Neural cell (in vitro differentiated cells): ENCODE data around the gene SLC49A4. TPM values are rescaled to one million over a fixed set of nuclear protein-coding genes. Genes with fewer than 3 reads are reported as not detected.

Experiments used
- H2AFZ ChIP-seq: fragments of 200-600, 300-800 bp; sonication (generic), shearing (Covaris generic); 2 replicates; pipeline ENCODE4 v1.6.0; 2014; ENCODE audit warnings: low read depth, mild to moderate bottlenecking, antibody characterized with exemption, low read length, moderate library complexity
- H3F3A ChIP-seq: fragments of 200-600 bp; shearing (Covaris generic); 2 replicates; pipeline ENCODE4 v1.6.1; 2016; ENCODE audit warnings: mild to moderate bottlenecking, moderate library complexity, mixed read lengths, antibody characterized with exemption, low read length; ENCODE audit not compliant: insufficient read depth, poor library complexity, severe bottlenecking
- H3K27ac ChIP-seq: fragments of 200-600, 300-800 bp; sonication (generic), shearing (Covaris generic); 2 replicates; pipeline ENCODE4 v1.5.1; 2014; ENCODE audit warnings: mild to moderate bottlenecking, low read length, moderate library complexity
- H3K27me3 ChIP-seq: fragments of 300-800, 200-600 bp; sonication (generic), shearing (Covaris generic); 2 replicates; pipeline ENCODE4 v1.6.0; 2014; ENCODE audit warnings: mild to moderate bottlenecking, low read depth, low read length, moderate library complexity; ENCODE audit not compliant: insufficient read depth
- H3K36me3 ChIP-seq: fragments of 300-800, 200-600 bp; sonication (generic), shearing (Covaris generic); 2 replicates; pipeline ENCODE4 v1.5.1; 2014; ENCODE audit warnings: mild to moderate bottlenecking, antibody characterized with exemption, low read length, moderate library complexity; ENCODE audit not compliant: insufficient read depth
- H3K4me2 ChIP-seq: fragments of 300-800, 200-600 bp; sonication (generic), shearing (Covaris generic); 2 replicates; pipeline ENCODE4 v1.6.0; 2014; ENCODE audit warnings: mild to moderate bottlenecking, low read length
- H3K4me3 ChIP-seq: fragments of 300-800, 200-600 bp; sonication (generic), shearing (Covaris generic); 2 replicates; pipeline ENCODE4 v1.5.1; 2014; ENCODE audit warnings: mild to moderate bottlenecking, low read length, moderate library complexity
- H3K79me2 ChIP-seq: fragments of 200-600 bp; shearing (Covaris generic); replicated peaks from 2 replicates; pipeline ENCODE4 v1.6.0; 2014; ENCODE audit warnings: mild to moderate bottlenecking, low read length, moderate library complexity; ENCODE audit not compliant: insufficient read depth
- H3K9ac ChIP-seq: fragments of 300-800, 200-600 bp; sonication (generic), shearing (Covaris generic); 2 replicates; pipeline ENCODE4 v1.6.1; 2016; ENCODE audit warnings: mild to moderate bottlenecking, low read length, mixed read lengths
- H3K9me2 ChIP-seq: fragments of 200-600 bp; shearing (Covaris generic); 2 replicates; pipeline ENCODE4 v1.6.1; 2016; ENCODE audit warnings: mild to moderate bottlenecking, low read length, mixed read lengths; ENCODE audit not compliant: insufficient read depth
- H3K9me3 ChIP-seq: fragments of 200-600, 300-800 bp; sonication (generic), shearing (Covaris generic); 2 replicates; pipeline ENCODE4 v1.6.1; 2016; ENCODE audit warnings: mild to moderate bottlenecking, mixed run types, low read length, moderate library complexity, mixed read lengths
- H4K20me1 ChIP-seq: fragments of 200-600 bp; shearing (Covaris generic); 2 replicates; pipeline ENCODE4 v1.6.1; 2016; ENCODE audit warnings: mild to moderate bottlenecking, mixed run types; ENCODE audit not compliant: insufficient read depth
- EZH2 ChIP-seq: fragments of 200-600, 300-800 bp; shearing (Covaris generic), sonication (generic); IDR thresholded peaks from 2 replicates; pipeline ENCODE4 v1.6.1; 2014; ENCODE audit warnings: antibody characterized with exemption, low read length, borderline replicate concordance, mild to moderate bottlenecking; ENCODE audit not compliant: insufficient read depth, poor library complexity, severe bottlenecking
- MXI1 ChIP-seq: fragments of 450-650 bp; conservative IDR thresholded peaks from 2 replicates; pipeline ENCODE4 v1.6.1; 2014; ENCODE audit warnings: antibody characterized with exemption, mild to moderate bottlenecking; ENCODE audit not compliant: poor library complexity, severe bottlenecking
- POLR2AphosphoS5 ChIP-seq: IDR thresholded peaks from 2 replicates; pipeline ENCODE4 v1.6.1; 2012
- RAD21 ChIP-seq: fragments of 450-650 bp; conservative IDR thresholded peaks from 2 replicates; pipeline ENCODE4 v1.6.1; 2014; ENCODE audit warnings: antibody characterized with exemption, mild to moderate bottlenecking, moderate library complexity
- SMC3 ChIP-seq: fragments of 450-650 bp; conservative IDR thresholded peaks from 2 replicates; pipeline ENCODE4 v1.6.1; 2014; ENCODE audit warnings: antibody characterized with exemption, mild to moderate bottlenecking, moderate library complexity; ENCODE audit not compliant: poor library complexity
- TAF1 ChIP-seq: IDR thresholded peaks from 2 replicates; pipeline ENCODE4 v1.6.1; 2012; ENCODE audit warnings: low read depth
- polyA plus RNA-seq: library from polyadenylated mRNA; depleted of rRNA; stranded (reverse); fragments of >200 nt; gene quantifications from 2 replicates; pipeline ENCODE4 v1.2.3, GENCODE V29; 2014
- TF ChIP-seq, protein P1 (sequence below): fragments of 450-650 bp; IDR thresholded peaks from 2 replicates; pipeline ENCODE4 v1.5.1; 2014; ENCODE audit warnings: antibody characterized with exemption, mild to moderate bottlenecking, moderate library complexity; ENCODE audit not compliant: poor library complexity, severe bottlenecking
- TF ChIP-seq, protein P2 (sequence below): IDR thresholded peaks from 2 replicates; pipeline ENCODE4 v1.6.1; 2012; ENCODE audit warnings: borderline replicate concordance

Gene SLC49A4
- polyA plus RNA-seq, 1 donor from 2014 or later: 16.2 TPM

DNA sequence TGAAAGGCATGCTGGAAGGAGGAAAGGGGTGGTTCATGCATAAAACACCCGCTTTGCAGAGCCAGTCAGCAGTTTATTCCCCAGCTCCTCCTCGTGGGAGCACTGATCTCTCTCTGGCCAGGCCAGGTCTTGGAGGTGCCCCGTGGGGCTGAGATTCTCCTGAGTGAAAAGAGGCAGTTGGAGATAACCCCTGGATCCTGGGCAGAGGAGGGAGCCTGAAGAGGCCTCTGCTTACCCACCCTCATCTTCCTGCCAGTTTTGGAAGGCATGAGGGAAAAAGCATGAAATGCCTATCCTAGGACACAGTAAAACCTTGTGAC lies 124.4 kb downstream of the SLC49A4 start:
- no peaks in the 10 kb centered on the region for H3K79me2 ChIP-seq
- no peak overlapping the region for H3K4me3 ChIP-seq
- H3K27me3 ChIP-seq: no peaks in the 10 kb centered on the region
- H3K36me3 ChIP-seq: no peaks in the 10 kb centered on the region
- no peaks in the 10 kb centered on the region for H3K9me3 ChIP-seq
- H3K9me2 ChIP-seq: no peaks in the 10 kb centered on the region
- TF ChIP-seq EZH2: no peak
- TF ChIP-seq, protein P1, sequence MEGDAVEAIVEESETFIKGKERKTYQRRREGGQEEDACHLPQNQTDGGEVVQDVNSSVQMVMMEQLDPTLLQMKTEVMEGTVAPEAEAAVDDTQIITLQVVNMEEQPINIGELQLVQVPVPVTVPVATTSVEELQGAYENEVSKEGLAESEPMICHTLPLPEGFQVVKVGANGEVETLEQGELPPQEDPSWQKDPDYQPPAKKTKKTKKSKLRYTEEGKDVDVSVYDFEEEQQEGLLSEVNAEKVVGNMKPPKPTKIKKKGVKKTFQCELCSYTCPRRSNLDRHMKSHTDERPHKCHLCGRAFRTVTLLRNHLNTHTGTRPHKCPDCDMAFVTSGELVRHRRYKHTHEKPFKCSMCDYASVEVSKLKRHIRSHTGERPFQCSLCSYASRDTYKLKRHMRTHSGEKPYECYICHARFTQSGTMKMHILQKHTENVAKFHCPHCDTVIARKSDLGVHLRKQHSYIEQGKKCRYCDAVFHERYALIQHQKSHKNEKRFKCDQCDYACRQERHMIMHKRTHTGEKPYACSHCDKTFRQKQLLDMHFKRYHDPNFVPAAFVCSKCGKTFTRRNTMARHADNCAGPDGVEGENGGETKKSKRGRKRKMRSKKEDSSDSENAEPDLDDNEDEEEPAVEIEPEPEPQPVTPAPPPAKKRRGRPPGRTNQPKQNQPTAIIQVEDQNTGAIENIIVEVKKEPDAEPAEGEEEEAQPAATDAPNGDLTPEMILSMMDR: no peak
- no peak for TF ChIP-seq TAF1
- no peak for TF ChIP-seq SMC3
- no peak for TF ChIP-seq RAD21
- no peak for TF ChIP-seq MXI1
- no peak for TF ChIP-seq POLR2AphosphoS5
- TF ChIP-seq, protein P2, sequence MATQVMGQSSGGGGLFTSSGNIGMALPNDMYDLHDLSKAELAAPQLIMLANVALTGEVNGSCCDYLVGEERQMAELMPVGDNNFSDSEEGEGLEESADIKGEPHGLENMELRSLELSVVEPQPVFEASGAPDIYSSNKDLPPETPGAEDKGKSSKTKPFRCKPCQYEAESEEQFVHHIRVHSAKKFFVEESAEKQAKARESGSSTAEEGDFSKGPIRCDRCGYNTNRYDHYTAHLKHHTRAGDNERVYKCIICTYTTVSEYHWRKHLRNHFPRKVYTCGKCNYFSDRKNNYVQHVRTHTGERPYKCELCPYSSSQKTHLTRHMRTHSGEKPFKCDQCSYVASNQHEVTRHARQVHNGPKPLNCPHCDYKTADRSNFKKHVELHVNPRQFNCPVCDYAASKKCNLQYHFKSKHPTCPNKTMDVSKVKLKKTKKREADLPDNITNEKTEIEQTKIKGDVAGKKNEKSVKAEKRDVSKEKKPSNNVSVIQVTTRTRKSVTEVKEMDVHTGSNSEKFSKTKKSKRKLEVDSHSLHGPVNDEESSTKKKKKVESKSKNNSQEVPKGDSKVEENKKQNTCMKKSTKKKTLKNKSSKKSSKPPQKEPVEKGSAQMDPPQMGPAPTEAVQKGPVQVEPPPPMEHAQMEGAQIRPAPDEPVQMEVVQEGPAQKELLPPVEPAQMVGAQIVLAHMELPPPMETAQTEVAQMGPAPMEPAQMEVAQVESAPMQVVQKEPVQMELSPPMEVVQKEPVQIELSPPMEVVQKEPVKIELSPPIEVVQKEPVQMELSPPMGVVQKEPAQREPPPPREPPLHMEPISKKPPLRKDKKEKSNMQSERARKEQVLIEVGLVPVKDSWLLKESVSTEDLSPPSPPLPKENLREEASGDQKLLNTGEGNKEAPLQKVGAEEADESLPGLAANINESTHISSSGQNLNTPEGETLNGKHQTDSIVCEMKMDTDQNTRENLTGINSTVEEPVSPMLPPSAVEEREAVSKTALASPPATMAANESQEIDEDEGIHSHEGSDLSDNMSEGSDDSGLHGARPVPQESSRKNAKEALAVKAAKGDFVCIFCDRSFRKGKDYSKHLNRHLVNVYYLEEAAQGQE: no peak
- H3K4me2 ChIP-seq: no peak overlapping the region
- no peaks in the 10 kb centered on the region for H4K20me1 ChIP-seq
- H3K9ac ChIP-seq: no peak overlapping the region
- no peak overlapping the region for H2AFZ ChIP-seq
- no peak overlapping the region for H3K27ac ChIP-seq
- H3F3A ChIP-seq: no peaks in the 10 kb centered on the region

DNA sequence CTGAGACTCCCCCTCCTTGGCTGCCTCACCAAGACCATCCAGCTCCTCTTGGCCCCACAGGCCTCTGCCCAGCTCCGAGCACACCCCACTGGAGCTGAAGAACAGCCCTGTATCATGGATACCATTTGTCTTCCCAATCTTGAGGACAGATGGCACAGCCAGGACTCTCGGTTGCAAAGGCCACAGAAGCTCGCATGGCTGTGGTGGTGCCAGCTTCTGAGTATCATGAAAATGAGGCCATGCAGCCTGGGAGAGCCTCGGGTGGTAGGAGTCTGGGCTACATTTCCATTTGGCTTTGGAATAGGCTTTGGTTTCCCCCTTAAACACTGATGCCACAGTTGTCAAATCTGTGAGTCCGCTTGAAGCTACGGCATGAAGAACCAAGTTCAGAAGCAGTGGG lies 126.1 kb downstream of the SLC49A4 start:
- H3K9ac ChIP-seq: no peak overlapping the region
- no peaks in the 10 kb centered on the region for H3K9me2 ChIP-seq
- H4K20me1 ChIP-seq: no peaks in the 10 kb centered on the region
- no peak overlapping the region for H3K27ac ChIP-seq
- H3F3A ChIP-seq: no peaks in the 10 kb centered on the region
- no peaks in the 10 kb centered on the region for H3K27me3 ChIP-seq
- no peak overlapping the region for H3K4me2 ChIP-seq
- H3K9me3 ChIP-seq: no peaks in the 10 kb centered on the region
- H3K79me2 ChIP-seq: no peaks in the 10 kb centered on the region
- H3K36me3 ChIP-seq: no peaks in the 10 kb centered on the region
- TF ChIP-seq SMC3: no peak
- no peak for TF ChIP-seq TAF1
- no peak for TF ChIP-seq RAD21
- TF ChIP-seq, protein P1: no peak
- H2AFZ ChIP-seq: no peak overlapping the region
- no peak overlapping the region for H3K4me3 ChIP-seq
